ENCODE measurements around the gene PHF24.

- TF ChIP-seq POLR2A (IDR thresholded peaks at IDR 0.05; ENCODE audit: low read length): no peak
- no peak for TF ChIP-seq GATA1 (IDR thresholded peaks at IDR 0.05; ENCODE audit: low read depth, low read length)
These were observed 25.1 kb downstream of the PHF24 start for GRCh38 chr9:34983209-34983608.
